Breast epithelium (tissue), 4 donors: ENCODE measurements around the gene UPP2. TPM values are rescaled to one million over a fixed set of nuclear protein-coding genes. Genes with fewer than 3 reads are reported as not detected.

Experiments used
- DNase-seq, 2 donors: peaks; one replicate each; pipeline ENCODE4 v3.0.0-alpha.2; 2019; ENCODE audit warnings: low spot score in 2 of 2
- H3K27ac ChIP-seq, 2 donors: fragments of 200-600 bp; sonication (generic) in 1 of 2; one replicate each; pipeline ENCODE4 v1.5.1; 2016 to 2019; ENCODE audit warnings: mild to moderate bottlenecking in 1 of 2
- H3K27me3 ChIP-seq, 2 donors: fragments of 200-600 bp; sonication (generic) in 1 of 2; one replicate each; pipeline versions ENCODE4 v1.5.1 to v1.6.0; 2017 to 2019; ENCODE audit warnings: control low read depth in 1 of 2, mild to moderate bottlenecking in 1 of 2
- H3K36me3 ChIP-seq: fragments of 200-600 bp; one replicate; pipeline ENCODE4 v1.5.1; 2019
- H3K4me1 ChIP-seq, 2 donors: fragments of 200-600 bp; sonication (generic); one replicate each; pipeline ENCODE4 v1.5.1; 2016 to 2019; ENCODE audit warnings: control low read depth in 1 of 2
- H3K4me3 ChIP-seq, 3 donors: fragments of 200-600 bp; sonication (generic); 1 replicate in 2 of 3; 2 replicates in 1 of 3; pipeline ENCODE4 v1.5.1; 2016 to 2019; ENCODE audit warnings: mild to moderate bottlenecking in 3 of 3, moderate library complexity in 2 of 3
- H3K9me3 ChIP-seq, 2 donors: fragments of 200-600 bp; sonication (generic) in 1 of 2; one replicate each; pipeline ENCODE4 v1.5.1; 2016 to 2019; ENCODE audit warnings: control low read depth in 1 of 2
- POLR2A ChIP-seq: fragments of 450-650 bp; IDR thresholded peaks from one replicate; pipeline ENCODE4 v1.6.1; 2016; ENCODE audit warnings: antibody characterized with exemption, mild to moderate bottlenecking, moderate library complexity
- POLR2AphosphoS5 ChIP-seq, 3 donors: sonication (generic); formaldehyde crosslinking; IDR thresholded peaks; one replicate each; pipeline ENCODE4 v1.6.1; 2017; ENCODE audit warnings: antibody characterized with exemption in 3 of 3
- intact Hi-C: fragments of 100-400 bp; cut with DNase I; formaldehyde crosslinking; loops from one replicate; pipeline ENCODE4 v1.15.1; 2023; ENCODE audit warnings: low total_unique reads
- total RNA-seq, 3 donors: library from RNA; depleted of rRNA; stranded (reverse); fragments of >200 nt; gene quantifications; one replicate each; pipeline ENCODE4 v1.1.0, GENCODE V29; 2016
- TF ChIP-seq, protein P1 (sequence below), 3 donors: fragments of 450-650 bp; IDR thresholded peaks; one replicate each; pipeline ENCODE4 v1.5.1; 2016 to 2017; ENCODE audit warnings: antibody characterized with exemption in 3 of 3, mild to moderate bottlenecking in 3 of 3, moderate library complexity in 3 of 3

UPP2 gene
- total RNA-seq, 3 donors from 2014 or later, result 0.16 TPM; not detected in 2

DNA sequence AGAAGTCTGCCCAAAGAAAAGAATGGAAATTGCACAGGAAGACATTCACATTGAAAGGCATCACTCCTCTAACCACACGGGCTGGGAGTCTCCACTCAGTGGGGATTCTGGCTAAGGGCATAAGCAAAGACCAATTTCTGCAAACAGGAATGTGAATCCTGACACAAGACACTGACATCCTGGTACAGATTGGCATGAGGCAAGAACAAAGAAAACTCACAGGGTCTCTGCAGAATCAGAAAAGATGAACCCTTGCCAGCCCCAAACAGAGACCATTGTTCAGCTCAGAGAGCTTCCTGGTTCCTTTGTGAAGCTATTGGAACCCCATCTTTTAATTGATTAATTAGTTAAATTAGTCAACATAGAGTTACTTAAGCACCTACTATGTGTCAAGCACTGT, 82.3 kb downstream of the UPP2 start:
- intact Hi-C loops, result no loop called here
- Histone ChIP-seq H3K27me3 (no peaks in the 10 kb centered on the region), H3K36me3 (no peaks in the 10 kb centered on the region), H3K4me1 (peaks cover 4 to 10% of the 10 kb centered on the region in 2 donors), H3K27ac (peak overlapping the region; percentile 33 to 61), H3K4me3 (no peak overlapping the region), H3K9me3 (no peaks in the 10 kb centered on the region)
- no peak for DNase-seq
- no peak for TF ChIP-seq POLR2AphosphoS5 (IDR thresholded peaks at IDR 0.05)
- no peak for TF ChIP-seq POLR2A
- TF ChIP-seq, protein P1, sequence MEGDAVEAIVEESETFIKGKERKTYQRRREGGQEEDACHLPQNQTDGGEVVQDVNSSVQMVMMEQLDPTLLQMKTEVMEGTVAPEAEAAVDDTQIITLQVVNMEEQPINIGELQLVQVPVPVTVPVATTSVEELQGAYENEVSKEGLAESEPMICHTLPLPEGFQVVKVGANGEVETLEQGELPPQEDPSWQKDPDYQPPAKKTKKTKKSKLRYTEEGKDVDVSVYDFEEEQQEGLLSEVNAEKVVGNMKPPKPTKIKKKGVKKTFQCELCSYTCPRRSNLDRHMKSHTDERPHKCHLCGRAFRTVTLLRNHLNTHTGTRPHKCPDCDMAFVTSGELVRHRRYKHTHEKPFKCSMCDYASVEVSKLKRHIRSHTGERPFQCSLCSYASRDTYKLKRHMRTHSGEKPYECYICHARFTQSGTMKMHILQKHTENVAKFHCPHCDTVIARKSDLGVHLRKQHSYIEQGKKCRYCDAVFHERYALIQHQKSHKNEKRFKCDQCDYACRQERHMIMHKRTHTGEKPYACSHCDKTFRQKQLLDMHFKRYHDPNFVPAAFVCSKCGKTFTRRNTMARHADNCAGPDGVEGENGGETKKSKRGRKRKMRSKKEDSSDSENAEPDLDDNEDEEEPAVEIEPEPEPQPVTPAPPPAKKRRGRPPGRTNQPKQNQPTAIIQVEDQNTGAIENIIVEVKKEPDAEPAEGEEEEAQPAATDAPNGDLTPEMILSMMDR (IDR thresholded peaks at IDR 0.05), result no peak

DNA sequence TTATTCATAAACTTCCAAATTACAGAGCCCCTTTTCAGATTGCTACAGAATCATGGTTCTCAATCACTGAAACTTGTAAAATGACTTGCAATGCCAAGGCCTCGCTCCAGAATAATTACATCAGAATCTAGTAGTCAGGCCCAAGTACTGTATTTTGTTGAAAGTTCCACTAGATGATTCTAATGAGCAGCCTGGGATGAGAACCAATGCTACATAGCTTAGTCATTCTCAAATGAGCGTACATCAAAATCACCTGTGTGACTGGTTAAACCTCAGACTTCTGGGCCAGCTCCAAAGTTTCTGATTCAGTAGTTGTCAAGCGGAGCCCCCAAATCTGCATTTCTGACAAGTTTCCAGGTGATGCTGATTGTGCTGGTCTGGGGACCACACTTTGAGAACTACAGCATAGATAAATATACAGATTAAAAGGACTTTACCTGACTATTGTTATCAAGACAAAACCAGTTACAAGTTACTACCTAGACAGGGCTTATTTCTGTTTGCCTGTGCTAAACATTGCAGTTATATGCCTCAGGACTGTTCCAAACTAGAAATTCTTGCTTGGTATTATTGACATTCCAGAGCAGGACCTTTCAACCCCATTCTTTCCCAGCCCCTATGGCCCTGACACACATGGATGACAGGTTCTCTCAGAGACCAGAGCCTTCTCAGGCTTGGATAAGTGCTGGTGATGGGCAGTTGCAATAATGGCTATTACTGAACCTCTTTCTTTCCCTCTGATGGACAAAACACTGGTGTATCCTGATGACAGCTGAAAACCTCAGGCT, 83.1 kb downstream of the UPP2 start:
- Histone ChIP-seq H3K4me3 (no peak overlapping the region), H3K36me3 (no peaks in the 10 kb centered on the region), H3K27ac (peak overlapping the region; percentile 33 to 61), H3K9me3 (no peaks in the 10 kb centered on the region), H3K4me1 (peaks cover 4 to 10% of the 10 kb centered on the region in 2 donors), H3K27me3 (no peaks in the 10 kb centered on the region)
- TF ChIP-seq POLR2A (no peak), POLR2AphosphoS5 (IDR thresholded peaks at IDR 0.05) (no peak)
- TF ChIP-seq, protein P1 (IDR thresholded peaks at IDR 0.05), result no peak
- no peak for DNase-seq
- intact Hi-C loops, result no loop called here

Other genes starting within 250 kb of the UPP2 start
- 10 to 100 TPM; 31.5 to 45.4 (median 32.8) TPM for gene ACVR1, start 225.5 kb upstream of the UPP2 start, total RNA-seq